ENCODE results near the gene DEFB132.

GRCh38 chr20:277496-277781 lies 19.9 kb downstream of the DEFB132 start:
- TF ChIP-seq EZH2 (IDR thresholded peaks at IDR 0.05; ENCODE audit: insufficient read depth, poor library complexity, severe bottlenecking), result no peak
- TF ChIP-seq EZH2phosphoT487 (IDR thresholded peaks at IDR 0.05; ENCODE audit: insufficient read depth, low read depth), result no peak
